DND-41 (cell line): Measurements from ENCODE around the gene SLC7A6OS.
A peak's percentile ranks its signal among the peaks of the same experiment; 100 is the strongest.

ENCODE experiments used
- ATAC-seq: fragments of 200-7000 bp; cut with Tn5 transposase; 3 replicates; pipeline ENCODE4 v1.9.1; 2021; ENCODE audit warnings: low read depth; ENCODE audit not compliant: insufficient read depth
- DNase-seq: peaks from one replicate; pipeline ENCODE4 v3.0.0-alpha.2; 2020
- H2AFZ ChIP-seq: 2 replicates; pipeline ENCODE4 v1.6.0; 2012; ENCODE audit warnings: low read depth, low read length
- H3K27ac ChIP-seq: 2 replicates; pipeline ENCODE4 v1.5.1; 2012; ENCODE audit warnings: low read length, inconsistent platforms
- H3K27me3 ChIP-seq: fragments of 200-600 bp; sonication (generic); 2 replicates; pipeline ENCODE4 v1.6.0; 2012; ENCODE audit warnings: low read length, mild to moderate bottlenecking, inconsistent platforms; ENCODE audit not compliant: insufficient read depth, poor library complexity
- H3K36me3 ChIP-seq: 2 replicates; pipeline ENCODE4 v1.5.1; 2012; ENCODE audit warnings: low read length, inconsistent platforms; ENCODE audit not compliant: insufficient read depth
- H3K4me1 ChIP-seq: 2 replicates; pipeline ENCODE4 v1.5.1; 2012; ENCODE audit warnings: mild to moderate bottlenecking, low read length; ENCODE audit not compliant: insufficient read depth
- H3K4me2 ChIP-seq: 2 replicates; pipeline ENCODE4 v1.6.0; 2012; ENCODE audit warnings: mild to moderate bottlenecking, moderate library complexity, low read length, inconsistent platforms; ENCODE audit not compliant: insufficient read depth
- H3K4me3 ChIP-seq, 2 experiments: fragments of 200-600 bp in 1 of 2; shearing (Covaris generic) in 1 of 2; 2 replicates each; pipeline ENCODE4 v1.5.1; 2012 to 2016; ENCODE audit warnings: inconsistent platforms in 2 of 2, low read length in 2 of 2, mild to moderate bottlenecking in 2 of 2, low read depth in 1 of 2, moderate library complexity in 1 of 2
- H3K79me2 ChIP-seq: 2 replicates; pipeline ENCODE4 v1.6.0; 2012; ENCODE audit warnings: low read length, inconsistent platforms; ENCODE audit not compliant: insufficient read depth
- H3K9ac ChIP-seq: 2 replicates; pipeline ENCODE4 v1.6.0; 2012; ENCODE audit warnings: low read depth, mild to moderate bottlenecking, inconsistent platforms, low read length, moderate library complexity
- H3K9me3 ChIP-seq: 2 replicates; pipeline ENCODE4 v1.5.1; 2012; ENCODE audit warnings: low read length, moderate library complexity, mild to moderate bottlenecking, inconsistent platforms; ENCODE audit not compliant: insufficient read depth, severe bottlenecking
- H4K20me1 ChIP-seq: 2 replicates; pipeline ENCODE4 v1.6.0; 2012; ENCODE audit warnings: low read length; ENCODE audit not compliant: insufficient read depth
- EZH2 ChIP-seq: IDR thresholded peaks from 3 replicates; pipeline ENCODE4 v1.6.1; 2012; ENCODE audit warnings: borderline replicate concordance, low read depth, mild to moderate bottlenecking, moderate library complexity, low read length, inconsistent platforms; ENCODE audit not compliant: severe bottlenecking
- TF ChIP-seq, protein P1 (sequence below): IDR thresholded peaks from 2 replicates; pipeline ENCODE4 v1.5.1; 2012; ENCODE audit warnings: borderline replicate concordance, low read length, moderate library complexity, mild to moderate bottlenecking; ENCODE audit not compliant: poor library complexity, severe bottlenecking; ENCODE audit errors: extremely low read depth

Gene SLC7A6OS

DNA sequence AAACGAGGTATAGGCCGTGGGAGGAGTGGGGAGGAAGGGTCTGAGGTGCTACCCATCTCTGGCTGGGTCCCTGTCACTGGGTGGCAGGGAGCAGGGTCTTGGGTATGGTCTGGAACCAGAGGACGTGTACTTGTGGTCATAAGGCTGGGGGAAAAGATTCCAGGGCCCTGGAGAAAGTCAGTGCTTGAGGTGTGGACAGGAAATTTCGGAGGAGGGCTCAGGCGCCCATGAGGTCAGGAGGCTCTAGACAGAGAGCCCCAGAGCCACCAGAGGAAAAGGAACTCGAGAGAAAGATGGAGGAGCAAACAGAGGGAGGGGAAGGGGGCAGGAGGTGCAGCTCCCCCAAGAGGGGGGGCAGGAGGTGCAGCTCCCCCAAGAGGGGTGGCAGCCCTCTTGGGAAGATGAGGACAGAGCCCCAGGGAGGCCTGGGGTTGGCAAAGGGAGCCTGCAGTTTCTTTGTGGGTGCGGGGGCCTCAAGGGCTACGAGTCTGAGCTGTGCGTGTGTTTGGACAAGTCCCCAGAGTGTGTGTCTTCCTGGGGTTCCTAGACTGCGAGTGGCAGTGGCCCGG is 47.1 kb downstream of the SLC7A6OS start:
- TF ChIP-seq, protein P1, sequence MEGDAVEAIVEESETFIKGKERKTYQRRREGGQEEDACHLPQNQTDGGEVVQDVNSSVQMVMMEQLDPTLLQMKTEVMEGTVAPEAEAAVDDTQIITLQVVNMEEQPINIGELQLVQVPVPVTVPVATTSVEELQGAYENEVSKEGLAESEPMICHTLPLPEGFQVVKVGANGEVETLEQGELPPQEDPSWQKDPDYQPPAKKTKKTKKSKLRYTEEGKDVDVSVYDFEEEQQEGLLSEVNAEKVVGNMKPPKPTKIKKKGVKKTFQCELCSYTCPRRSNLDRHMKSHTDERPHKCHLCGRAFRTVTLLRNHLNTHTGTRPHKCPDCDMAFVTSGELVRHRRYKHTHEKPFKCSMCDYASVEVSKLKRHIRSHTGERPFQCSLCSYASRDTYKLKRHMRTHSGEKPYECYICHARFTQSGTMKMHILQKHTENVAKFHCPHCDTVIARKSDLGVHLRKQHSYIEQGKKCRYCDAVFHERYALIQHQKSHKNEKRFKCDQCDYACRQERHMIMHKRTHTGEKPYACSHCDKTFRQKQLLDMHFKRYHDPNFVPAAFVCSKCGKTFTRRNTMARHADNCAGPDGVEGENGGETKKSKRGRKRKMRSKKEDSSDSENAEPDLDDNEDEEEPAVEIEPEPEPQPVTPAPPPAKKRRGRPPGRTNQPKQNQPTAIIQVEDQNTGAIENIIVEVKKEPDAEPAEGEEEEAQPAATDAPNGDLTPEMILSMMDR, result no peak
- no peak for TF ChIP-seq EZH2
- H3K9me3 ChIP-seq, result no peaks in the 10 kb centered on the region
- H3K27me3 ChIP-seq, result no peaks in the 10 kb centered on the region
- peak; percentile 58 for ATAC-seq
- H3K4me1 ChIP-seq, result peaks cover 63% of the 10 kb centered on the region
- peaks cover 9% of the 10 kb centered on the region; the same call in 1 of the 2 replicates for H4K20me1 ChIP-seq
- H3K4me3 ChIP-seq, result peak overlapping the region; percentile 68 to 77
- H3K36me3 ChIP-seq, result peaks cover 40% of the 10 kb centered on the region
- H3K9ac ChIP-seq, result peak overlapping the region; percentile 87
- peak overlapping the region; percentile 85 for H3K27ac ChIP-seq
- H3K79me2 ChIP-seq, result peaks cover 59% of the 10 kb centered on the region
- H3K4me2 ChIP-seq, result peak overlapping the region; percentile 73
- peak overlapping the region; percentile 78 for H2AFZ ChIP-seq
- DNase-seq, result no peak

DNA sequence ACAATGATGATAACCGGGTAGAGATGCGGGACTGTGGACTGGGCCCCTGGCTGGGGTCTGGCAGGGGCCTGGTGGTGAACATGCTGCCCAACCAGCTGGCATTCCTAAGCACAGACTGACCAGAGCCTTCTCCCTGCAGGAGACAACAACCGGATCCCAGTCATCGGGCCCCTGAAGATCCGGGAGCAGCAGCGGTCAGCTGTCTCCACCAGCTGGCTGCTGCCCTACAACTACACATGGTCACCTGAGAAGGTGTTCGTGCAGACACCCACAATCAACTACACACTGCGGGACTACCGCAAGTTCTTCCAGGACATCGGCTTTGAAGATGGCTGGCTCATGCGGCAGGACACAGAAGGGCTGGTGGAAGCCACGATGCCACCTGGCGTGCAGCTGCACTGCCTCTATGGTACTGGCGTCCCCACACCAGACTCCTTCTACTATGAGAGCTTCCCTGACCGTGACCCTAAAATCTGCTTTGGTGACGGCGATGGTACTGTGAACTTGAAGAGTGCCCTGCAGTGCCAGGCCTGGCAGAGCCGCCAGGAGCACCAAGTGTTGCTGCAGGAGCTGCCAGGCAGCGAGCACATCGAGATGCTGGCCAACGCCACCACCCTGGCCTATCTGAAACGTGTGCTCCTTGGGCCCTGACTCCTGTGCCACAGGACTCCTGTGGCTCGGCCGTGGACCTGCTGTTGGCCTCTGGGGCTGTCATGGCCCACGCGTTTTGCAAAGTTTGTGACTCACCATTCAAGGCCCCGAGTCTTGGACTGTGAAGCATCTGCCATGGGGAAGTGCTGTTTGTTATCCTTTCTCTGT is 51.5 kb downstream of the SLC7A6OS start:
- ATAC-seq, result no peak
- Histone ChIP-seq H4K20me1 (no peaks in the 10 kb centered on the region), H3K4me2 (no peak overlapping the region), H3K9ac (no peak overlapping the region), H3K36me3 (peaks cover 52% of the 10 kb centered on the region), H3K4me3 (no peak overlapping the region), H3K9me3 (no peaks in the 10 kb centered on the region), H3K27ac (peak overlapping the region; percentile 97), H3K27me3 (no peaks in the 10 kb centered on the region), H3K79me2 (peaks cover 17% of the 10 kb centered on the region), H2AFZ (no peak overlapping the region), H3K4me1 (peaks cover 63% of the 10 kb centered on the region)
- TF ChIP-seq, protein P1, result no peak
- no peak for TF ChIP-seq EZH2
- no peak for DNase-seq

DNA sequence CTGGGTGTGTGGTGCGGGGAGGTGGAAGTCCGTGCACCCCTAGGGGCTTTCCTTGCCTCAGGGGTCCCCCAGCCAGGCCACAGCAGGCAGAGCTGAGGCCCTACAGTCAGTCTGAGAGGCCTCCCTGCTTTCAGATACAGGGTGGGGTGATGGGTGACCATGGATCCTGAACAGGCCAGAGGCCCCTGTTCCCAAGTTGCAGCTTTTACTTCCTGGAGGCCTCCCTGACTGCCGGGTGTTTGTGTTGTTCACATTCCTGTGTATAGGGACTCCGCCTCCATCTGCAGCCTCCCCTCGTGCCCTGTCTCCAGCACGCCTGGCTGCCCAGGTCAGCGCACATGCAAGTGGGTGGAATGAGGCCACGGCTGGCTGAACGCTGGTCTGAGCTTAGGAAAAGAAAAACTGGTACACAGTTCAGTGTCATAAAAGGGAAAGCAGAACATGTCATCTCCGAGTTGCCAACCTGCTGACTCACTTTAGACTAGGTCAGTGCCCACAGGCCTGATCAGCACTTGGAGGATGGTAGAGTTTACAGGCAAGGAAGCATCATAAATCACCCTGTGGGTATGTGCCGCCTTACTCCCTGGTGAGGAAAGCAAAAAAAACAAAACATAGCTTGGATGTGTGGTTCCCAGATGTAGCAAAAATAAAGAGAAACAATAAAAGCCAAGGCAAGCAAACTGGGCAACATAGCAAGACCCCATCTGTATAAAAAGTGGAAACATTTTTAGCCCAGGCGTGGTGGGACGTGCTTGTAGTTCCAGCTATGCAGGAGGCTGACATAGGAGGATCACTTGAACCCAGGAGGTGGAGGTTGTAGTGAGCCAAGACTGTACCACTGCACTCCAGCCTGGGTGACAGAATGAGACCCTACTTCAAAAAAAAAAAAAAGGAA is 52.6 kb downstream of the SLC7A6OS start:
- Histone ChIP-seq H3K9ac (peak overlapping the region; percentile 58), H2AFZ (no peak overlapping the region)
- TF ChIP-seq, protein P1, result no peak
- no peak for TF ChIP-seq EZH2

More for the DNA sequence above, 52.6 kb downstream of the SLC7A6OS start:
- ATAC-seq (no peak), DNase-seq (no peak)
- H3K4me1 ChIP-seq, result peaks cover 53% of the 10 kb centered on the region
- peak overlapping the region; percentile 97 for H3K27ac ChIP-seq
- H3K79me2 ChIP-seq, result peaks cover 10% of the 10 kb centered on the region; the same call in 1 of the 2 replicates
- peak overlapping the region in 1 of 2 experiments; percentile 11; a peak in 1 of 4 replicates for H3K4me3 ChIP-seq
- no peaks in the 10 kb centered on the region for H3K27me3 ChIP-seq
- H3K36me3 ChIP-seq, result peaks cover 60% of the 10 kb centered on the region
- no peaks in the 10 kb centered on the region for H3K9me3 ChIP-seq
- peak overlapping the region; percentile 54 for H3K4me2 ChIP-seq
- no peaks in the 10 kb centered on the region for H4K20me1 ChIP-seq
